Activated naive CD4-positive, alpha-beta T cell treated with anti-CD3 and anti-CD28 coated beads, Interleukin-2, amount 50 U/mL, for 72 hours (primary cell): Measurements from ENCODE around the gene TMC5. TPM values are rescaled to one million over a fixed set of nuclear protein-coding genes. Genes with fewer than 3 reads are reported as not detected.

ENCODE experiments used
- ATAC-seq, 2 donors: fragments of 150-1000 bp; cut with Tn5 transposase; 2 replicates each; pipeline ENCODE4 v1.10.0; 2021; ENCODE audit warnings: mild to moderate bottlenecking in 2 of 2, moderate library complexity in 2 of 2
- DNase-seq, 2 donors: peaks; one replicate each; pipeline ENCODE4 v3.0.0; 2021 to 2022; ENCODE audit warnings: low spot score in 2 of 2
- H3K27ac Mint-ChIP-seq, 2 donors: one replicate each; pipeline ENCODE4 v1.8.0; 2022; ENCODE audit warnings: mild to moderate bottlenecking in 2 of 2, mixed read lengths in 2 of 2
- H3K36me3 Mint-ChIP-seq, 2 donors: one replicate each; pipeline ENCODE4 v1.8.0; 2022; ENCODE audit warnings: mixed read lengths in 2 of 2
- H3K9me3 Mint-ChIP-seq, 2 donors: one replicate each; pipeline ENCODE4 v1.8.0; 2022; ENCODE audit warnings: mixed read lengths in 2 of 2
- total RNA-seq, 2 donors: library from RNA; stranded (reverse); gene quantifications; one replicate each; pipeline ENCODE4 v1.2.3, GENCODE V29; 2022

TMC5 gene
- total RNA-seq, 2 donors from 2014 or later = not detected

DNA sequence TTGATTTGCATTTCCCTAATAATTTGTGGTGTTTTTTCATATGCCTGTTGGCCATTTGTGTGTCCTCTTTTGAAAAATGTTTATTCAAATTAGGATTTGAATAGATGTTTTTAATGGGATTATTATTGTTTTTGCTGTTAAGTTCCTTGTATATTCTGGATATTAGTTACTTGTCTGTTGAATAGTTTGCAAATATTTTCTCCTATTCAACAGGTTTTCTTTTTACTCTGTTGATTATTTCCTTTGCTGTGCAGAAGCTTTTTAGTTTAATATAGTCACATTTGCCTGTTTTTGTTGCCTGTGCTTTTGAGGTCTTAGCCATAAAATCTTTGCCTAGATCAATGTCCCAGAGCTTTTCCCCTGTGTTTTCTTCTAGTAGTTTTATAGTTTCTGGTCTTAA, 94.6 kb downstream of the TMC5 start:
- no peaks in the 10 kb centered on the region for H3K9me3 Mint-ChIP-seq
- no peak for DNase-seq
- no peak overlapping the region for H3K27ac Mint-ChIP-seq
- no peak for ATAC-seq
- peaks cover 21 to 31% of the 10 kb centered on the region in 2 donors for H3K36me3 Mint-ChIP-seq

- Mint-ChIP-seq H3K36me3 (peaks cover 24 to 32% of the 10 kb centered on the region in 2 donors), H3K9me3 (no peaks in the 10 kb centered on the region), H3K27ac (no peak overlapping the region)
- no peak for ATAC-seq
- no peak for DNase-seq
Measured at GRCh38 chr16:19513377-19514053, 95.8 kb downstream of the TMC5 start.

- DNase-seq = no peak
- Mint-ChIP-seq H3K36me3 (peaks cover 29 to 32% of the 10 kb centered on the region in 2 donors), H3K9me3 (no peaks in the 10 kb centered on the region), H3K27ac (no peak overlapping the region)
- ATAC-seq = no peak
Measured at GRCh38 chr16:19515757-19516156, 98.1 kb downstream of the TMC5 start.

GRCh38 chr16:19517424-19518089, 99.9 kb downstream of the TMC5 start:
- no peaks in the 10 kb centered on the region for H3K9me3 Mint-ChIP-seq
- H3K27ac Mint-ChIP-seq = peak overlapping the region in 1 of 2 donors; percentile 65
- peaks cover 29 to 40% of the 10 kb centered on the region in 2 donors for H3K36me3 Mint-ChIP-seq
- ATAC-seq (peak in 1 of 2 donors; percentile 11), DNase-seq (peak in 1 of 2 donors; percentile 8)

DNA sequence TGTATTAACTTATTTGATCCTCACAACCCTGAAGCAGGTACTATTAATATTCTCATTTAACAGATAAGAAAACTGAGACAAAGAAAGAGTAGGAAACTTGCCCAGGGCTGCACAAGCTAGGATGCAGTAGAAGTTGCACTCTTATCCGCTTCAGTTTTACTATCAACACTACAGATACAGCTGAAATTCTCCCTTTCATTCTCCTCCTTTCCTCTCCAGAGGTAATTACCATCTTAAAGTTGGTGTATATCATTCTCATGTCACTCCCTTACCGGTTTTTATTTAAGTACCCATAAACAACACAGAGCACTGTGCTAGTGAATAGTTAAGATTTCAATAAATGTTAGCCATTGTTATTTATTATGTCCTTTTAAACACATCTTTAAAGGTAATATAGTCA, 100.7 kb downstream of the TMC5 start:
- ATAC-seq (no peak), DNase-seq (no peak)
- H3K27ac Mint-ChIP-seq = peak overlapping the region in 1 of 2 donors; percentile 35
- H3K9me3 Mint-ChIP-seq = no peaks in the 10 kb centered on the region
- peaks cover 23 to 33% of the 10 kb centered on the region in 2 donors for H3K36me3 Mint-ChIP-seq

DNA sequence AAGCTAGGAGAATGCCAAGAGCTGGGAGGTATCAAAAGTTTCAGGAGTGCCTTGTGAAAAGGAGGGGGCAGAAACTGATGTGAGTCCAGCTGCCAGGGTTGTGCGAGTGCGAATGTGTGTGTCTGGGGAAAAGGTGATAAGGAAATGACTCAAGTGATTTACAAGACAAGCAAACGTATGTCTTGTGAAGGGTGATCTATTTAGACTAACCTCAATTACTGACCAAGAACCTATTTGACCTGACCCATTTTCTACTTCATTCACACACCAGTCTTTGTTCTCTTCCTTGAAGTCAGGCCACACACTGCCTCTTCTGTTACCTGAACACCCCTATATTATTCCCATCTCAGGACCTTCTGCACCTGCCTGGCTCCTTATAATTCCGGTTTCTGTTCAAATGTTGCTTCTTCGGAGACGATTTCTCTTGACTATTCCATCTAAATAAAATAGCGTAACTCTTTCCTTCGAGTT, 103.2 kb downstream of the TMC5 start:
- Mint-ChIP-seq H3K9me3 (no peaks in the 10 kb centered on the region), H3K27ac (peak overlapping the region; percentile 96 to 97), H3K36me3 (peaks cover 23 to 37% of the 10 kb centered on the region in 2 donors)
- ATAC-seq = peak in 1 of 2 donors; percentile 26
- no peak for DNase-seq

GRCh38 chr16:19521471-19522396, 104.1 kb downstream of the TMC5 start, which contains the start of gene GDE1:
GDE1 (minus strand) TSS chr16:19522098; CDS start chr16:19521964, 134 bp downstream.
- ATAC-seq = peak; percentile 83 to 85
- peak; percentile 92 to 93 for DNase-seq
- no peaks in the 10 kb centered on the region for H3K9me3 Mint-ChIP-seq
- peaks cover 20 to 33% of the 10 kb centered on the region in 2 donors for H3K36me3 Mint-ChIP-seq
- peak within 1 kb of the TSS; percentile 96 to 97 for H3K27ac Mint-ChIP-seq

- Mint-ChIP-seq H3K9me3 (no peaks in the 10 kb centered on the region), H3K36me3 (peaks cover 13 to 27% of the 10 kb centered on the region in 2 donors), H3K27ac (peak overlapping the region; percentile 81 to 96)
- ATAC-seq (no peak), DNase-seq (no peak)
Measured at GRCh38 chr16:19522397-19522732, 104.7 kb downstream of the TMC5 start.

DNA sequence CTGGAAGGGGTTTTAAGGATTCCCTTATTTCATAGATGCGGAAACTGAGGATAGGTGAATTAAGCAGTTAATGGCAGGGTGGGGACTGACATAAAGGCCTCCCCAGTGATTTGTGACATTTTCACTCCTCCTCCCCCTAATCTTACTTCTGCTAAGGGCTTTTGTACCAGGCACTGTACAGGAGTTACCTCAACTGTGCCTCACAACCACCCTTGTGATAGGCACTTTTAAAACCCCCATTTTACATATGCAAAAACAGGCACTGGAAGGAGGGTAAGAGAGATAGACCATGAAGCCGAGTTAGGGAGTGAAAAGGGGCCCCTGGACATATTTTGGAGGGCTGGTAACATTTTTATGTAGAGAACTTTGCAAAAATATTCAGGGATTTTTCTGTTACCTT, 105.1 kb downstream of the TMC5 start:
- Mint-ChIP-seq H3K9me3 (no peaks in the 10 kb centered on the region), H3K27ac (peak overlapping the region in 1 of 2 donors; percentile 96), H3K36me3 (peaks cover 13 to 26% of the 10 kb centered on the region in 2 donors)
- ATAC-seq (no peak), DNase-seq (no peak)

GRCh38 chr16:19523184-19523558, 105.5 kb downstream of the TMC5 start:
- peak overlapping the region in 1 of 2 donors; percentile 96 for H3K27ac Mint-ChIP-seq
- ATAC-seq (no peak), DNase-seq (no peak)
- H3K9me3 Mint-ChIP-seq = no peaks in the 10 kb centered on the region
- peaks cover 17 to 27% of the 10 kb centered on the region in 2 donors for H3K36me3 Mint-ChIP-seq

DNA sequence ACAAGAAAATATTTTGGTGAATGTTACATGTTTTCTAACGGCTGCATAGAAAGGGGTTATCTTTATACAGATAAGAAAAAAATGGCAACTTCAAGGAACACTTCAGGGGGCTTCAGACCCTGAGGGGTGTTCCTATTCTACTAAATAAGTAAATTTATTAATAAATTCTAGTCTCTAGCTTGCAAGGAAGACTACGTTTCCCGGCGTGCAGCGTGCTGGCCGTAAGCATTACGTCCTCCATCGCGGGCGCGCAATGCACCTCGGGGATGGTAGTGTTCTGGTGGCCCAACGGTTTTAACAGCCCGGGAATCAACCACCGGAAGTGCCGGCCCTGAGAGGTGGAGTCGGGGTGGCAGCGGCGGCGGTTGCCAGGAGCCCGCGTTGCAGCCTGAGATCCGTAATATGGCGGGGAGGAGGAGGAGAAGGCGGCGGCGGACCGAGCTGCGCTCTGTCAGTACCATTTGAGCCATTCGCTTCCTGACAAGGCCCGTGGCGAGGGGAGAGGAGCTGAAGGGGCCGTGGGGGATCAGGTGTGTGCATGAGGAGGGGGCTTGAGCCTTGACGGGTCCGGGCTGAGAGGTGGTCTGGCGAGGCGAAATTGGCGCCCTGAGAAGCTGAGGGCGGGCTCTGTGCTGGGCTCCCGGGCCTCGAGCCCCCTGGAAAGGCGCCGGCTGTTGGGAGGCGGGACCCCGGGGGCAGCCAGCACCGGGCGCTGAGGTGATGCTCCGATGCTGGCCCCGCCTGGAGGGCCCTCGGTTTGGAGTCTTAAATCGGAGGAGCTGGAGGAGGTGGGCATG, 106.1 kb downstream of the TMC5 start, which contains the start of gene CCP110:
TSS of gene CCP110 (plus strand) at position 384 of the 797 bp plus-strand sequence. CDS start 3,940 bp downstream, outside the sequence.
- H3K36me3 Mint-ChIP-seq = peaks cover 19 to 31% of the 10 kb centered on the region in 2 donors
- DNase-seq (peak; percentile 91 to 92), ATAC-seq (peak; percentile 87)
- H3K9me3 Mint-ChIP-seq = no peaks in the 10 kb centered on the region
- peak within 1 kb of the TSS; percentile 96 for H3K27ac Mint-ChIP-seq

GRCh38 chr16:19524356-19524615, 106.6 kb downstream of the TMC5 start:
- Mint-ChIP-seq H3K27ac (peak overlapping the region; percentile 52 to 96), H3K9me3 (no peaks in the 10 kb centered on the region), H3K36me3 (peaks cover 21 to 34% of the 10 kb centered on the region in 2 donors)
- peak in 1 of 2 donors; percentile 0 for ATAC-seq
- DNase-seq = no peak

DNA sequence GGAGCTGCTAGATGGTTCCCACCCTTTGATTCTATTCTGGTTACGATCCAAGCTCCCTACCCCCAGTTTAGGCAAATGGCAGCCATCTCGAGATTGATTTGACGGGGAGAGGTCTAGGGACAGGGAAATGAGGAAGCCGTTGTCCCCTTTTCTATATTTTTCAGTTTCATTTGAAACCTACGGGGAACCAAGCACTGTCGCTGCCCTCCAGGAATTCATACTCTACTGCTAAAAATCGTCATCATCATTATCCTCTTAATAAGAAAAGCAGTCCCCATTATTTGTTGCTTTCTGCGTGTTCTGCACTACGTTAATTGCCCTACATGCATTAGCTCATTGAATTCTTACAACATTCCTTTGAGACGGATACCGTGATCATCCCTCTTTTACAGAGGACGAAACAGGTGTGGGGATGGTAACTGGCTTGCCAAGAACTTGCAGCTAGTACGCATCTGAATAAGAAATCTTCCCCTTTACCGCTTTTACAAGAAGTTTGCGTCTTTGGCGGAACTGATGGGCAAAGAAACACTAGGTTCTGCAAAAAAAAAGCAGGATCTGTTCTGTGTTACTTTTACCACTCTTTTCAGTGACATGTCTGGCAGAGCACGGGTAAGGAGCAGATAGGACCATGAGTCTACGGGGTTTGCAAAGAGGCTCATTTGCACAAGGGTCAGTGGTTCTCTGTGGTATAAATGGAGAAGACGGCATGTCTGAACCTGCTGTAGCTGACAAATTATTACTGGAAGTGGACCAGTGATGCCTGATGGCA, 107.1 kb downstream of the TMC5 start:
- H3K9me3 Mint-ChIP-seq = no peaks in the 10 kb centered on the region
- peak overlapping the region; percentile 52 to 96 for H3K27ac Mint-ChIP-seq
- ATAC-seq = no peak
- peaks cover 21 to 34% of the 10 kb centered on the region in 2 donors for H3K36me3 Mint-ChIP-seq
- peak in 1 of 2 donors; percentile 6 for DNase-seq

GRCh38 chr16:19525385-19525723, 107.7 kb downstream of the TMC5 start:
- no peak for ATAC-seq
- H3K27ac Mint-ChIP-seq = peak overlapping the region; percentile 52 to 96
- H3K36me3 Mint-ChIP-seq = peaks cover 21 to 34% of the 10 kb centered on the region in 2 donors
- no peaks in the 10 kb centered on the region for H3K9me3 Mint-ChIP-seq
- DNase-seq = no peak

DNA sequence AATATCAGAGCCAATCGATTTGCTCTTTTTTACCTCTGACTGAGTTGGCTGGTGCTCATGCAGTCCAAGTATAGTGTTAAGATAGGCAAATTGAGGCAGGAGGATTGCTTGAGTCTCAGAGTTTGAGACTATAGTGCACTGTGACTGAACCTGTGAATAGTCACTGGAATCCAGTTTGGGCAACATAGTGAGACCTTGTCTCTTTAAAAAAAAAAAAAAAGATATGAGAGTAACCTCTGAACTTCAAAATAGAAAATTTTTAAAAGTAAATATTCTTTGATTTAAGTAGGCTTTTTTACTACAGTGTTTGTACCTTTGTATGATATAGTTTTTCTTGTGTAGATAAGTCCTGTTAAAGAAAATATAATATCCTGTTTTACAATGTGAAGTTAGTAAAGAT, 109.5 kb downstream of the TMC5 start:
- H3K36me3 Mint-ChIP-seq = peaks cover 21 to 25% of the 10 kb centered on the region in 2 donors
- H3K9me3 Mint-ChIP-seq = no peaks in the 10 kb centered on the region
- no peak for DNase-seq
- no peak overlapping the region for H3K27ac Mint-ChIP-seq
- no peak for ATAC-seq
